NT2/D1 (cell line): ENCODE measurements around the gene FHOD3.

ENCODE experiments used
- SUZ12 ChIP-seq: IDR thresholded peaks from 2 replicates; pipeline ENCODE4 v1.6.1; 2011; ENCODE audit not compliant: insufficient read length, insufficient read depth; ENCODE audit errors: extremely low read depth
- YY1 ChIP-seq: IDR thresholded peaks from 2 replicates; pipeline ENCODE4 v1.6.1; 2011; ENCODE audit not compliant: insufficient read length, insufficient read depth
- ZNF274 ChIP-seq: IDR thresholded peaks from 2 replicates; pipeline ENCODE4 v1.6.1; 2011; ENCODE audit warnings: mild to moderate bottlenecking, low read depth, low read length

DNA sequence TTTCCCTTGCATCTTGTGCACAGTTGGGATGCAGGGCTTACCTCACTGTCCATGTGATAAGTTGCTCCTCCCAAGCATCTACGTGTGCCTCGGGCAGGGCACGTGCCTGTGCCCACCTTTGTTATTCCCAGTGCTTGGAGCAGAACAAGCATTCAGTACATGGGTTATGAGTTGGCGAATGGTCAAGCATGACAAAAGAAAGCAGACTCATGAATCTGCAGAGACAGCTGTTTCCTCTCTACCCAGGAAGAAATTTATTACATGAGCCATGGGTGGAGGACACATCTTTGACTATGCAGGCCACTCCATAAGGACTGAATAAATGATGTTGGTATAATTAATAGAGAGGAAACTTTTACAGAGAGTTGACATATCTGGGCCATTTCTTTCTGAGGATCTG is 403.4 kb downstream of the FHOD3 start:
- TF ChIP-seq ZNF274 (no peak), YY1 (no peak), SUZ12 (no peak)
